IMR-90 (cell line): ENCODE measurements around the gene SLC30A2.

Source experiments
- CEBPB ChIP-seq: IDR thresholded peaks from 2 replicates; pipeline ENCODE4 v1.6.1; 2012; ENCODE audit warnings: low read depth, low read length, improper control_type of control experiment
- CHD1 ChIP-seq: IDR thresholded peaks from 2 replicates; pipeline ENCODE4 v1.6.1; 2012; ENCODE audit warnings: low read depth, low read length, improper control_type of control experiment
- MAFK ChIP-seq: IDR thresholded peaks from 2 replicates; pipeline ENCODE4 v1.6.1; 2012; ENCODE audit warnings: low read depth, low read length, improper control_type of control experiment
- MAZ ChIP-seq: IDR thresholded peaks from 2 replicates; pipeline ENCODE4 v1.6.1; 2012; ENCODE audit warnings: low read depth, mild to moderate bottlenecking, low read length, improper control_type of control experiment, moderate library complexity, borderline replicate concordance
- MXI1 ChIP-seq: IDR thresholded peaks from 2 replicates; pipeline ENCODE4 v1.6.1; 2012; ENCODE audit warnings: low read depth, mild to moderate bottlenecking, low read length, moderate library complexity, borderline replicate concordance
- POLR2A ChIP-seq: IDR thresholded peaks from 2 replicates; pipeline ENCODE4 v1.6.1; 2012; ENCODE audit warnings: mild to moderate bottlenecking, low read depth, low read length
- RCOR1 ChIP-seq: IDR thresholded peaks from 2 replicates; pipeline ENCODE4 v1.6.1; 2012; ENCODE audit warnings: mild to moderate bottlenecking, low read length, improper control_type of control experiment; ENCODE audit not compliant: insufficient replicate concordance
- RFX5 ChIP-seq: IDR thresholded peaks from 2 replicates; pipeline ENCODE4 v1.8.0; 2012; ENCODE audit warnings: low read depth, mild to moderate bottlenecking, low read length, moderate library complexity
- USF2 ChIP-seq: fragments of 150-350 bp; IDR thresholded peaks from 2 replicates; pipeline ENCODE4 v1.6.1; 2017; ENCODE audit warnings: mild to moderate bottlenecking, antibody characterized with exemption, low read length, low read depth
- TF ChIP-seq, protein P1 (sequence below): conservative IDR thresholded peaks from 2 replicates; pipeline ENCODE4 v1.5.1; 2012; ENCODE audit warnings: mild to moderate bottlenecking, low read depth, low read length, improper control_type of control experiment

DNA sequence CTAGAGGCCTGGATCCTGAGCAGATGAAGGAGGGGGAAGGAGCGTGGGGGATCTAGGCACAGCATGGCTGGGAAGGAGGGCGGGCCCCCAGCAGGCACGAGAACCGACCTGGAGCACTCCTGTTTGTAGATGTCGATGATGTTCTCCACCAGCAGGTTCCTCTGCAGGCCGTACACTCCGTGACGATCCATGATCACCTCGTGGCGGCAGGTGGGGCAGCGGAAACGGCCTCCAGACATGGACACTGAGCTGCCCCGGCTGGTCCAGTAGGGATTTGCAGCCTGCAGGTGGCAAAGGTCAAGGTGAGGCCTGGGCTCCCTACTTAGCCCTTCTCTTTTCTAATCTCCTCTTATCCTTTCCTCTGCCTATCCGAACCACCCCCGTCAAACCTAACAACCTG lies 20.2 kb upstream of the SLC30A2 start:
- TF ChIP-seq RFX5: no peak
- TF ChIP-seq, protein P1, sequence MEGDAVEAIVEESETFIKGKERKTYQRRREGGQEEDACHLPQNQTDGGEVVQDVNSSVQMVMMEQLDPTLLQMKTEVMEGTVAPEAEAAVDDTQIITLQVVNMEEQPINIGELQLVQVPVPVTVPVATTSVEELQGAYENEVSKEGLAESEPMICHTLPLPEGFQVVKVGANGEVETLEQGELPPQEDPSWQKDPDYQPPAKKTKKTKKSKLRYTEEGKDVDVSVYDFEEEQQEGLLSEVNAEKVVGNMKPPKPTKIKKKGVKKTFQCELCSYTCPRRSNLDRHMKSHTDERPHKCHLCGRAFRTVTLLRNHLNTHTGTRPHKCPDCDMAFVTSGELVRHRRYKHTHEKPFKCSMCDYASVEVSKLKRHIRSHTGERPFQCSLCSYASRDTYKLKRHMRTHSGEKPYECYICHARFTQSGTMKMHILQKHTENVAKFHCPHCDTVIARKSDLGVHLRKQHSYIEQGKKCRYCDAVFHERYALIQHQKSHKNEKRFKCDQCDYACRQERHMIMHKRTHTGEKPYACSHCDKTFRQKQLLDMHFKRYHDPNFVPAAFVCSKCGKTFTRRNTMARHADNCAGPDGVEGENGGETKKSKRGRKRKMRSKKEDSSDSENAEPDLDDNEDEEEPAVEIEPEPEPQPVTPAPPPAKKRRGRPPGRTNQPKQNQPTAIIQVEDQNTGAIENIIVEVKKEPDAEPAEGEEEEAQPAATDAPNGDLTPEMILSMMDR: no peak
- TF ChIP-seq POLR2A: no peak
- no peak for TF ChIP-seq MAZ
- no peak for TF ChIP-seq MAFK
- TF ChIP-seq USF2: no peak
- no peak for TF ChIP-seq MXI1
- TF ChIP-seq RCOR1: no peak
- TF ChIP-seq CHD1: no peak
- no peak for TF ChIP-seq CEBPB
